GM21367 (cell line): ENCODE data around the gene DCLK1.

Experiments
- ATAC-seq: cut with Tn5 transposase; IDR thresholded peaks from one replicate; pipeline ENCODE4 v1.9.1; 2021; ENCODE audit not compliant: unreplicated experiment

DCLK1 gene

GRCh38 chr13:35722458-35723052 is 408.6 kb downstream of the DCLK1 start:
- no peak for ATAC-seq

- ATAC-seq: peak; percentile 42
Measured at GRCh38 chr13:35720690-35721554, 410.3 kb downstream of the DCLK1 start.

DNA sequence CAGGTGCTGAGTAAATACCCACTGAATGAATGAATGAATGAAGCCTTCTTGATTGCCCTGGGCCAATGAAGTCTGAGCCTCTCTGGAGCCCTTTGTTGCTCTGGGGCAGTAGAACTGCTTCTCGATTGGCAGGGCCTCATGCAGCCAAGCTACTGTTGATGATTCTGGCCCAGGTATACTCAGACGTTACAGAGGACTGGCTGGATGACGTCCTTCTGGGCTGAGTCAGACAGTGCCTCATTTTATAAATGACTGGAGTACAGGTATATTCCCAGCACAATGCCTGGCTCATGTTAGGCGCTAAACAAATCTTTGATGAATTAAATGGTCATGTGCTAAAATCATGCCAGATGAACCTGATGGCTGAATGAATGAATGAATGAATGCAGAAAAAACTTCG is 410.9 kb downstream of the DCLK1 start:
- no peak for ATAC-seq
